Uterus (tissue), 2 donors: ENCODE measurements around the gene LYSMD2.

Experiments used
- POLR2A ChIP-seq, 2 donors: fragments of 450-650 bp; IDR thresholded peaks; one replicate each; pipeline ENCODE4 v1.6.1; 2016; ENCODE audit warnings: antibody characterized with exemption in 2 of 2, mild to moderate bottlenecking in 1 of 2, moderate library complexity in 1 of 2
- TF ChIP-seq, protein P1 (sequence below), 4 experiments: fragments of 200-600 bp in 2 of 4; fragments of 450-650 bp in 2 of 4; sonication (generic) in 2 of 4; IDR thresholded peaks; one replicate each; pipeline ENCODE4 v1.5.1; 2016 to 2019; ENCODE audit warnings: antibody characterized with exemption in 4 of 4, mild to moderate bottlenecking in 2 of 4, moderate library complexity in 1 of 4

DNA sequence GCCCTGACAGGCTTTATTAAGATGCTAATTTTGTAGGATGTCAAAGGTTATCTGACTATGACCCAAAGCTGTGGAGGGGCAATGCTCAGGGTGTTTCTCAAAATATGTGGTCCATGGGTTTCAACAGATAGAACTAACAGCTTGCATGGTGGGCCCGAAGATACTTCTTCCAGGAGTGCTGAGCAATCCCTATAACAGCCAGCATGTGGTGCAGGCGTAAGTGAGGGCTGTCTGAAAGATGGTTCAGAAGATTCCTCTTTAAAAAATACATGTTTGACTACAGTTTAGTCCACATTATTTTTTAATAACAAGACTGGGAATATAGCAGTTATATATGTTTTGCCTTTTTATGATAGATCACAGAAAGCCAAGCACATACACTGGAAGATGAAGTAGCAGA, 48.6 kb downstream of the LYSMD2 start:
- TF ChIP-seq, protein P1, sequence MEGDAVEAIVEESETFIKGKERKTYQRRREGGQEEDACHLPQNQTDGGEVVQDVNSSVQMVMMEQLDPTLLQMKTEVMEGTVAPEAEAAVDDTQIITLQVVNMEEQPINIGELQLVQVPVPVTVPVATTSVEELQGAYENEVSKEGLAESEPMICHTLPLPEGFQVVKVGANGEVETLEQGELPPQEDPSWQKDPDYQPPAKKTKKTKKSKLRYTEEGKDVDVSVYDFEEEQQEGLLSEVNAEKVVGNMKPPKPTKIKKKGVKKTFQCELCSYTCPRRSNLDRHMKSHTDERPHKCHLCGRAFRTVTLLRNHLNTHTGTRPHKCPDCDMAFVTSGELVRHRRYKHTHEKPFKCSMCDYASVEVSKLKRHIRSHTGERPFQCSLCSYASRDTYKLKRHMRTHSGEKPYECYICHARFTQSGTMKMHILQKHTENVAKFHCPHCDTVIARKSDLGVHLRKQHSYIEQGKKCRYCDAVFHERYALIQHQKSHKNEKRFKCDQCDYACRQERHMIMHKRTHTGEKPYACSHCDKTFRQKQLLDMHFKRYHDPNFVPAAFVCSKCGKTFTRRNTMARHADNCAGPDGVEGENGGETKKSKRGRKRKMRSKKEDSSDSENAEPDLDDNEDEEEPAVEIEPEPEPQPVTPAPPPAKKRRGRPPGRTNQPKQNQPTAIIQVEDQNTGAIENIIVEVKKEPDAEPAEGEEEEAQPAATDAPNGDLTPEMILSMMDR (IDR thresholded peaks at IDR 0.05) = peak in 1 of 4 experiments; percentile 39
- TF ChIP-seq POLR2A (IDR thresholded peaks at IDR 0.05) = no peak
